Psoas muscle (tissue), 8 donors: Measurements from ENCODE around the gene ZDHHC11. TPM values are rescaled to one million over a fixed set of nuclear protein-coding genes. Genes with fewer than 3 reads are reported as not detected.
"Not testable (repeated sequence)": the region's sequence is repeated elsewhere in the genome, so short reads cannot be mapped to it uniquely, and the experiment has no call there.

Source experiments
- ATAC-seq, 4 donors: fragments of 200-7000 bp; cut with Tn5 transposase; one replicate each; pipeline ENCODE4 v1.9.1; 2020; ENCODE audit warnings: moderate library complexity in 3 of 4, mild to moderate bottlenecking in 2 of 4
- DNase-seq, 2 donors: peaks; one replicate each; pipeline ENCODE4 v3.0.0-alpha.2; 2020
- H3K27ac ChIP-seq: fragments of 200-600 bp; one replicate; pipeline ENCODE4 v1.8.0; 2022
- H3K27me3 ChIP-seq, 3 donors: fragments of 200-600 bp in 1 of 3; one replicate each; pipeline versions ENCODE4 v1.6.1 to v1.8.0; 2013 to 2022; ENCODE audit warnings: low read length in 2 of 3, mild to moderate bottlenecking in 2 of 3, moderate library complexity in 1 of 3; ENCODE audit not compliant: insufficient read depth in 3 of 3
- H3K36me3 ChIP-seq, 2 donors: fragments of 200-600 bp in 1 of 2; one replicate each; pipeline versions ENCODE4 v1.6.1 to v1.8.0; 2013 to 2022; ENCODE audit warnings: low read depth in 1 of 2, mild to moderate bottlenecking in 1 of 2, moderate library complexity in 1 of 2; ENCODE audit not compliant: insufficient read depth in 1 of 2
- H3K4me1 ChIP-seq: fragments of 200-600 bp; one replicate; pipeline ENCODE4 v1.8.0; 2022
- H3K4me3 ChIP-seq: fragments of 200-600 bp; one replicate; pipeline ENCODE4 v1.8.0; 2022; ENCODE audit warnings: mild to moderate bottlenecking
- H3K9me3 ChIP-seq: fragments of 200-600 bp; one replicate; pipeline ENCODE4 v1.8.0; 2022
- CTCF ChIP-seq: fragments of 200-600 bp; IDR thresholded peaks from one replicate; pipeline ENCODE4 v1.8.0; 2022; ENCODE audit warnings: antibody characterized with exemption
- WGBS, 3 donors: extraction: QIAGEN DNeasy Blood & Tissue Kit; methylation state at CpG; one replicate each; pipeline versions ENCODE4 v1.1.6 to v1.1.7; 2013; 5-methylcytosine and 5-hydroxymethylcytosine counted together
- intact Hi-C, 2 donors: fragments of 100-400 bp; cut with DNase I; formaldehyde crosslinking; loops; one replicate each; pipeline versions ENCODE4 v1.11.0 to v1.14.2; 2022
- polyA plus RNA-seq, 3 donors: library from polyadenylated mRNA; stranded (reverse); fragments of 200-250 nt; gene quantifications; one replicate each; pipeline ENCODE4 v1.2.3, GENCODE V29; 2013
- total RNA-seq, 4 donors: library from RNA; stranded (reverse); fragmentation: NEBNext Ultra II Directional in 2 of 4; extraction: Animal tissue kit (Norgen Biotek cat#: 25700) in 2 of 4; gene quantifications; one replicate each; pipeline versions ENCODE4 v1.2.1 to v1.2.4, GENCODE V29; 2021 to 2023
- donor health status: healthy with polysubstance abuse.
- donor health status: DM: no; HTN: no; CAD: no; lungs with moderate emphysema.
- donor health status: Bipolar disorder and iron deficiency.
- donor health status: healthy.
- donor health status: DM: yes; HTN: yes; CAD: no.
- donor health status: DM: no; HTN: no; CAD: no.
- donor health status: DM: no; HTN: no; CAD: no.
- donor health status: DM: yes; HTN: yes; CAD: no.

Gene ZDHHC11
- total and polyA plus RNA-seq, 7 donors, result 0.44 to 9.4 (median 1.8) TPM

GRCh38 chr5:782356-782755 is 68.4 kb downstream of the ZDHHC11 start:
- peak; percentile 13 to 62 (median 51) for ATAC-seq
- H3K27me3 ChIP-seq, result not testable (repeated sequence)

GRCh38 chr5:780571-780970 is 70.2 kb downstream of the ZDHHC11 start:
- H3K36me3 ChIP-seq, ATAC-seq, intact Hi-C loops, H3K27ac ChIP-seq, H3K9me3 ChIP-seq, H3K4me3 ChIP-seq, H3K4me1 ChIP-seq, H3K27me3 ChIP-seq: not testable (repeated sequence)
- peak in 1 of 2 donors; percentile 19 for DNase-seq
- WGBS, 3 donors, result 88 to 90% (median 90%) methylated on average over 11 to 17 of the region's 17 CpGs

More at GRCh38 chr5:782356-782755, 68.4 kb downstream of the ZDHHC11 start:
- WGBS, 3 donors, result no CpG with 5 or more reads among the region's 12 CpGs
- H3K36me3 ChIP-seq, H3K9me3 ChIP-seq, H3K27ac ChIP-seq, H3K4me1 ChIP-seq, intact Hi-C loops, DNase-seq, H3K4me3 ChIP-seq: not testable (repeated sequence)

GRCh38 chr5:778967-779366 is 71.8 kb downstream of the ZDHHC11 start:
- WGBS, 3 donors, result 84 to 90% (median 85%) methylated on average over 7 to 8 of the region's 9 CpGs
- H3K9me3 ChIP-seq, H3K4me3 ChIP-seq, H3K27ac ChIP-seq, H3K4me1 ChIP-seq, H3K27me3 ChIP-seq, H3K36me3 ChIP-seq, intact Hi-C loops, ATAC-seq, DNase-seq: not testable (repeated sequence)

GRCh38 chr5:778421-778820 is 72.4 kb downstream of the ZDHHC11 start:
- intact Hi-C loops, result not testable (repeated sequence)

GRCh38 chr5:777756-778161 is 73.0 kb downstream of the ZDHHC11 start:
- TF ChIP-seq CTCF, result no peak
- ATAC-seq, result no peak
- H3K4me3 ChIP-seq, result no peak overlapping the region
- intact Hi-C loops, result no loop called here
- no peaks in the 10 kb centered on the region for H3K9me3 ChIP-seq
- no peaks in the 10 kb centered on the region for H3K27me3 ChIP-seq
- H3K27ac ChIP-seq, result no peak overlapping the region
- peaks cover 5% of the 10 kb centered on the region for H3K4me1 ChIP-seq
- peak in 1 of 2 donors; percentile 30 for DNase-seq
- no peaks in the 10 kb centered on the region for H3K36me3 ChIP-seq
- WGBS, 3 donors, result 90 to 97% (median 97%) methylated on average over 36 of the region's 36 CpGs

More at GRCh38 chr5:778421-778820, 72.4 kb downstream of the ZDHHC11 start:
- H3K27me3 ChIP-seq, H3K9me3 ChIP-seq, H3K4me3 ChIP-seq, H3K27ac ChIP-seq, H3K36me3 ChIP-seq, ATAC-seq, H3K4me1 ChIP-seq, DNase-seq: not testable (repeated sequence)
- 73 to 99% (median 93%) methylated on average over 2 to 4 of the region's 6 CpGs for WGBS, 3 donors

- Histone ChIP-seq H3K4me1 (peaks cover 5% of the 10 kb centered on the region), H3K9me3 (no peaks in the 10 kb centered on the region), H3K36me3 (no peaks in the 10 kb centered on the region), H3K27ac (no peak overlapping the region), H3K4me3 (peak overlapping the region; percentile 34), H3K27me3 (no peaks in the 10 kb centered on the region)
- 48 to 69% (median 55%) methylated on average over 42 of the region's 42 CpGs for WGBS, 3 donors
- TF ChIP-seq CTCF, result no peak
- ATAC-seq (peak in 3 of 4 donors; percentile 36 to 63 (median 38)), DNase-seq (peak in 1 of 2 donors; percentile 30)
- intact Hi-C loops, result no loop called here
These were observed 73.7 kb downstream of the ZDHHC11 start for GRCh38 chr5:776862-777711.
